GM18499 (cell line): ENCODE results near the gene ZC3H18.

Source experiments
- ATAC-seq: cut with Tn5 transposase; IDR thresholded peaks from one replicate; pipeline ENCODE4 v1.9.1; 2021; ENCODE audit warnings: moderate number of reproducible peaks; ENCODE audit not compliant: insufficient read depth, unreplicated experiment

The ZC3H18 gene

GRCh38 chr16:88634141-88634993, 64.2 kb downstream of the ZC3H18 start:
- ATAC-seq: no peak

- no peak for ATAC-seq
These were observed 64.9 kb downstream of the ZC3H18 start for GRCh38 chr16:88634994-88635670.

- ATAC-seq: no peak
These were observed 65.6 kb downstream of the ZC3H18 start for GRCh38 chr16:88635671-88636319.

GRCh38 chr16:88636488-88637265, 66.5 kb downstream of the ZC3H18 start:
- no peak for ATAC-seq

- no peak for ATAC-seq
These were observed 68.4 kb downstream of the ZC3H18 start, which contains the start of gene IL17C for GRCh38 chr16:88638323-88639230. Gene IL17C, plus strand, starts transcription at chr16:88638572. Its CDS starts 70 bp downstream, at chr16:88638642.

- no peak for ATAC-seq
These were observed 69.2 kb downstream of the ZC3H18 start for GRCh38 chr16:88639231-88640038.

- ATAC-seq: no peak
These were observed 69.9 kb downstream of the ZC3H18 start for GRCh38 chr16:88640039-88640495.

- no peak for ATAC-seq
These were observed 70.5 kb downstream of the ZC3H18 start for GRCh38 chr16:88640498-88641247.

GRCh38 chr16:88642881-88643643, 72.9 kb downstream of the ZC3H18 start:
- ATAC-seq: no peak

- ATAC-seq: no peak
These were observed 73.4 kb downstream of the ZC3H18 start for GRCh38 chr16:88643644-88643932.

- ATAC-seq: no peak
These were observed 75.3 kb downstream of the ZC3H18 start for GRCh38 chr16:88645455-88645854.

GRCh38 chr16:88645941-88646340, 75.7 kb downstream of the ZC3H18 start:
- no peak for ATAC-seq

- no peak for ATAC-seq
These were observed 76.3 kb downstream of the ZC3H18 start for GRCh38 chr16:88646345-88647034.

- no peak for ATAC-seq
These were observed 77.2 kb downstream of the ZC3H18 start for GRCh38 chr16:88647178-88648070.

- no peak for ATAC-seq
These were observed 79.2 kb downstream of the ZC3H18 start for GRCh38 chr16:88649195-88649923.
